Embryonic facial prominence (tissue), 1 donor: Measurements from ENCODE around the gene GABBR2.

Experiments
- DNase-seq: peaks from one replicate; pipeline ENCODE4 v3.0.0-alpha.2; 2016; ENCODE audit errors: extremely low spot score

Gene GABBR2

DNA sequence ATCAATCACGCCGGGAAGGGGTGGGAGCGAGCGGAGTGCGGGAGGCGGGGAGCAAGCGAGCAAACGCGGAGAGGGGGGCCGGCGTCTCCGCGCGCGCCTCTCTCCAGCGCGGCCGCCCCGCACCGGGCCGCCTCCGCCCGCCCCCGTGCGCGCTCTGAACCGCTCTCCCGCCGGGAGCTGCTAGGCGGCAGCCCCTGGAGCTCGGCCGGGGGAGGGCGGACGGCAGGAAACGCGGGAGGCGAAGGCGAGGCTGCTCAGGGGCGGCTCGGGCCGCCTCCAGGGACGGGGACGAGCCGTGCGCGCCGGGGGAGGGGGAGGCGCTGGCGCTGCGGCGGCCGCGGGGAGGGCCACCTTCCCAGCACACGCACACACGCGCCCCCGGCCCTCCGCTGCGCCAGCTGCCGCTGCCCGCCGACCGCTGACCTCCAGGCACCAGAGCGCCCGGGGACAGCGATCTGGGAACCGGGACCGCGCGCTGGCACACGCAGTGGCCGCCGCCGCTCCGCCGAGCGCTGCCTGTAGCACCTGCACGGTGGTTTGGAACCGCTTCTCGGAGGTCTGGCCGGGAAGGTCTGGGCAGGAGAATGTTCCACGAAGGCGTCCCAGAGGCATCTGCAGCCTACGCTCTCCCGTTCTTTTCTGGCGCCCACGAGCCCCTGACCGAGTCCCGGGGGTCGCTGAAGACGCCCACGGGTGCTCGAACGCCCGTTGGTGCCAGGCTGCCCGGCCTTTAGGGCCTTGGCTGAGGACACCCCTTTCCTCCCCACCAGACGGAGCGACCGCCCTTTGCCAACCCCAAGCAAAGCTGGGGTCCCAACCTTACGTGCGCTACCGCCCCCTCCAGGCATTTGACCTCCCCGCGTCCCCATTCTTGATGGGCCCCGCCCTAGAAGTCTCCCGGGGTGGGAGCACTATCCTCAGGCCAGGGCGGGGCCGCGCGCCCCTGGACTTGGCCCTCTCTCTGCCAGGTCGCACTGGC is at the start of gene GABBR2:
Gene GABBR2 (minus strand): TSS at position 3 of the 979 bp plus-strand sequence. CDS start 198 bp downstream, outside the sequence.
- DNase-seq: no peak

GRCh38 chr9:98755006-98755618 is 46.4 kb upstream of the GABBR2 start:
- no peak for DNase-seq

DNA sequence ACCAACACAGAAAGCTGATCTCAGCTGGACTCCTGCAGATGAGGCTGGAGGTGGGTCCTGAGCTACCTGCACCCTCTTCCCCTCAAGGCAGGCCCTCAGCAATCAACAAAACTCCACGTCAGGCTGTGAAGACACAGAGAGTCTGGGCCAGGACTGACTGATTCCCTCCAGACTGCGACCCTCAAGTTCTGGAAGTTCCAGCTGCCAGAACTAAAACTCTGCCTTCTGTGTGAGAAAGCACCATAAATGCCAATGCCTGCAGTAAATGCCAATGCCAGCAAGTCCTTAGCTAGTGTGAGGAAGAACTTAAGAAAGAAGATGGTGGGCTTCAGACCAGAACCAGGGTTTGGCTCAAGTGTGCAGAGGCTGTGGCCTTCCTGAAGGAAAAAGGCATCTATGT is 42.5 kb upstream of the GABBR2 start:
- no peak for DNase-seq

DNA sequence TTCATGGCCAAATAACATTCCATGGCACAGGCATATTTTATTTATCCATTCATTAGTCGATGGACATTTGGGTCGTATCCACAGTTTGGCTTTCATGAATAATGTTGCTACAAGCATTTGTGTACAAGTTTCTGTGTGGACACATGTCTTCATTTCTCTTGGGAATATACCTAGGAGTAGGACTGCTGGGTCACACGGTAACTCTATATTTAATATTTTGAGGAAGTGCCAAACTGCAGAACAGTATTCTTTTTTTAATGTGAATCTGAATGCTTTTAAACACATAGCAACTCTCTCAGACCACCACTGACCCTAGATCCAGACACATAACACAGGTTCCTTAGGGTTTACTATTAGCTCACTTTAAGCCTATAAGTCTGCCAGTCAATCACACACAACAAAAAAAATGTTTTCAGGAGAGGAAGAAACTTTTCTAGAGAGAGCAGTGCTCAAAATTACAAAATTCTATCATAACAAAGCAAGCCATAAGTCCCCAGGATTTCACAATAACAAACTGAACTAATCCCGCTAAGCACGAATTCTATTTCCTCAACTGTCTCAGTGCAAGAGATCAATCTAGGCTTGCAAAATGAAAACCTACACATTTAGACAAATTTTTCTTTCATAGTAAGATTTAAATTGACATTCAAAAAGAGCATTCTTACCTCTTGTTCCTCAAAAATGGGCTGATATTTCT is 41.8 kb upstream of the GABBR2 start:
- DNase-seq: no peak

- no peak for DNase-seq
Observed at GRCh38 chr9:98747476-98747875, 38.7 kb upstream of the GABBR2 start.

GRCh38 chr9:98745470-98745869 is 36.7 kb upstream of the GABBR2 start:
- no peak for DNase-seq

DNA sequence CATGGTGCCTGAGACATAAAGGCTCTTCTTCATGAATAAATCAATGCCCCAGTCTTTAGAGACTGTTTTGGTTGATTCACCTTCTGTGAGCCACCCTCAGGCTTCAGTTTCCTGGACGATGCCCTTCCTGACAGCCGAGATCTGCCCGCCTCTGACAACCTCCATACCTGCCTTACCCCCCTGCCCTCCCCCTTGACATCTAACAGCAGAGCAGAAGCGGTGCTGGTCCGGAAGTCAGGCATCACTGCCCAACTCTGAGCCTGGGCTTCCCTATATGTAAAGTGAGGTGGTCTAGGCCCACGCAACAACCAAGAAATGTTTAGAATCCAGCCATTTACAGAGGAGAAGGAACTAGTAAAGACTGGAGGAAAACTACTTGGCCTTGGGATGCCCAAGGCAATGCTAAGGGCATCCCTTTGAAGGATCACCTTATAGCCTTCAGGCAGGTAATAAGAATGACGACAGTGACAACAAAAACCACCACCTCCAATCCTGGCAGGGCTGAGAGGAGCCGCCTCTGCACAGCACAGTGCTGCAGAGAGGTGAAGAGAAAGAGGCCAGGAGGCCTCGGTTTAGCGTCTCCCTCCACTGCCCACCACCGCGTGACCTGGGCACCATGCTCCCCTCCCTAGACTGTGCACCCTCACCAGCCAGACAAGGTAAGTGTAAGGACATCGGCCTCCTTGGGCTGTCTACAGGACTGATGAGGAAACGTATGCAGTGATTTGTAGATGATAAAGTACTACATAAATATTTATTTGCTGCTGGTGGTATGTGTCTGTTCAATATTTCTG is 35.3 kb upstream of the GABBR2 start:
- DNase-seq: no peak

DNA sequence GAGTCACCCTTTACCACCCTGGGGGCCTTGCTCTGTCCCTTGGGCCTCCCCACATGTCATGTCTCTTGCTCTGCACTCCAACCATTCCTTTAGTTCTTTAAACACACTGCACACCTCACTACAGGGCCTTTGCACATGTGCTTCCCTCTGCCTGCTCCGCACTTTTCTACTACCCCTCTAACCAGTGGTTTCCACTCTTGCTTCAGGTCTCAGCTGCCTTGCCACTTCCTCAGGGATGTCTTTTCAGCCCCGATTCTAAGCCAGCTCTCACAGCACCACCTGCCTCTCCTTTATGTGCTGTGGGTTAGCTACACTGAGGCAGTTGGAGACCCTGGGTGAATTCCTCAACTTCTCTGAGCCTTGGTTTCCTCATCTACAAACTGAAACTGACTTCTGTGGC is 34.6 kb upstream of the GABBR2 start:
- DNase-seq: no peak

GRCh38 chr9:98742325-98743280 is 33.9 kb upstream of the GABBR2 start:
- no peak for DNase-seq

- no peak for DNase-seq
Observed at GRCh38 chr9:98740226-98740881, 31.6 kb upstream of the GABBR2 start.

GRCh38 chr9:98738741-98739140 is 30.0 kb upstream of the GABBR2 start:
- no peak for DNase-seq

- DNase-seq: no peak
Observed at GRCh38 chr9:98736226-98736625, 27.5 kb upstream of the GABBR2 start.

GRCh38 chr9:98732801-98733200 is 24.1 kb upstream of the GABBR2 start:
- DNase-seq: no peak

DNA sequence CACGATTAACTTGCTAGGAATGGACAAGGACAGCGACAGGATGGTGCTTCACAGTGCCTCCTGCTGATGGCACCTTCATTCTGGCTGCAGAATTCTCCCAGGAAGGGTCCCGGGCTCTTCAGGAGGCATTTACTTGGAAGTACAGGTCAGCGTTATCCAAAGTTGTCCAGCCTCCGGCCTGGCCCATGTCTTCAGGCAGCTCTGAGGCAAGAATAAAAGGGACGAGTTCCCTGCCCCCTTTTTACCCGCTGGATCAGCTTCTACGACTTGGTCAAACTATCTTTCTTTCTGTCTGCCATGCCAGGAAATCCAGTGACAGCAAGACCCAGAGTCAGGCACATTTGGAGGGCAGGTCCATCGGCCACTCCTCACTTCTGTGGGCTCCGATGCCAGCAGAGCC is 23.4 kb upstream of the GABBR2 start:
- no peak for DNase-seq

DNA sequence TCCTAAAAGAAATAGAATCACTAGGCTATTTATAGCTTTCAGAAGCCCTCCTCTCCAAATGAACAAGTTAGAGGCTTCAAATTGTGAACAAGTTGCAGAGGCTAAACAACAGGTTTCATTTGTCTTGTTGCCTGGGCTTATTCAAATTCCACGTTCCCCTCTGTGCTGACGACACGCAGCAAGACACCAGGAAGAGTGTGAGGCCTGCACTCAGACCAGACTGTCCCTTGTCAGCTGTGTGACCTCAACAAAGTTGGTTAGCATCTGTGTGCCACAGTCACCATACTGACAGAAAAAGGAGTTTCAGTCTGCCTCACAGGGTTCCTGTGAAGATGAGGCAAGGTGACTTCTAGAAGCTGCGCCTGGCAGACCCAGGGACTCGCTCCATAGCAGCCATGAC is 22.1 kb upstream of the GABBR2 start:
- DNase-seq: no peak

DNA sequence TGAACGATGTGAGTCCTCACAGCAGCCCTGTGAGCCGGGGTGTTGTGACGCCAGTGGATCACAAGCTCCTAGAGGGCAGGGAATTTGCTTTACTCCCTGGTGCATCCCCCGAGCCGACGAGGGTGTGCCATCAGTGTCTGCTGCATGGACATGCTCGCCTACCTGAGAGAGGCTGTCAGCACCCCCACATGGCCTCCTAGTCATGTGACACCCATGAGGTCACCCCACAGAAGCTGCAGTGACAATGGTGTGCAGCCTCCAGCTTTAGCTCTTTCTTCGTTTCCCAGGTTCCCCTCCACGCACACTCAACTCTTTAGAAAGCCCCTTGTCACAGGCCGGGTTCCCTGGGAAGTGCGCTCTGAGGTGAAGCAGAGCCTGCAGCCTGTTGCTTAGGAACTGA is 19.8 kb upstream of the GABBR2 start:
- no peak for DNase-seq

DNA sequence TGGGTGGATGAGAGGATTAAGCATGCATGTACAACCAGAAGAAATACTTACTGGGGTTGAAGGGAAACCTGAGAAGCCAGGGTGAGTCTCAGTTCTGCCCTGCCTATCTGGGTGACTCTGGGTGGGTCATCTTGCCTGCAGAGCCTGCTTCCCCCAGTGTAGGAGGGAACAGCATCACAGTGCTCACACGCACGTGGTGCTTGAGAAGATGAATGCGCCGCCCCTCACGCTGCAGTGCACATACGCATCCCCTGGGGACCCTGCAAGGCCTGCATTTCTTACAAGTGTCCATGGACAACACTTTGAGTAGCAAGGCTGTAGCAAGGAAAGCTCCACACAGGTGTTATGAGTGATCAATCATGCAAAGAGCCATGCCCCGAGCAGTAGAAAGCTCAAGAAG is 18.7 kb upstream of the GABBR2 start:
- DNase-seq: no peak

DNA sequence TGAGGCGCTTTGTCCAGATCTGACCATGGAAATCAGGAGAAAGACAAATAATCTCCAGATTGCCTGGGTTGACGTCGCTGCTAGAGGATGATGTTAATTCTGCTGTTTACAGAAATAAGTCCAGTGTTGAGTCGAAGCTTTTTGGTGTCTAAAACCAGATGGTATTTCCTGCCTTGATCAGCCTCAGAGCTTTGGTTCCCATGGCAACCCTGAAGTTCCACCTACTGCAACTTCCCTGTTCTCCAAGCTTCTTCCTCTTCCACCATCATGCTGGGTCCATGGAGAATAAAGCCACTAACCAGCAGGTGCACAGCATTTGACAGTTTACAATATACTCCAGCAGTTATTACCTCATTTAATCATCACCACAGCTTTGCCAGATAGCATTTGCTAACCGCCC is 18.0 kb upstream of the GABBR2 start:
- no peak for DNase-seq

GRCh38 chr9:98724810-98725530 is 16.2 kb upstream of the GABBR2 start:
- DNase-seq: no peak
